ENCODE measurements around the gene PTPRE.
A peak's percentile ranks its signal among the peaks of the same experiment; 100 is the strongest.

Gene PTPRE

DNA sequence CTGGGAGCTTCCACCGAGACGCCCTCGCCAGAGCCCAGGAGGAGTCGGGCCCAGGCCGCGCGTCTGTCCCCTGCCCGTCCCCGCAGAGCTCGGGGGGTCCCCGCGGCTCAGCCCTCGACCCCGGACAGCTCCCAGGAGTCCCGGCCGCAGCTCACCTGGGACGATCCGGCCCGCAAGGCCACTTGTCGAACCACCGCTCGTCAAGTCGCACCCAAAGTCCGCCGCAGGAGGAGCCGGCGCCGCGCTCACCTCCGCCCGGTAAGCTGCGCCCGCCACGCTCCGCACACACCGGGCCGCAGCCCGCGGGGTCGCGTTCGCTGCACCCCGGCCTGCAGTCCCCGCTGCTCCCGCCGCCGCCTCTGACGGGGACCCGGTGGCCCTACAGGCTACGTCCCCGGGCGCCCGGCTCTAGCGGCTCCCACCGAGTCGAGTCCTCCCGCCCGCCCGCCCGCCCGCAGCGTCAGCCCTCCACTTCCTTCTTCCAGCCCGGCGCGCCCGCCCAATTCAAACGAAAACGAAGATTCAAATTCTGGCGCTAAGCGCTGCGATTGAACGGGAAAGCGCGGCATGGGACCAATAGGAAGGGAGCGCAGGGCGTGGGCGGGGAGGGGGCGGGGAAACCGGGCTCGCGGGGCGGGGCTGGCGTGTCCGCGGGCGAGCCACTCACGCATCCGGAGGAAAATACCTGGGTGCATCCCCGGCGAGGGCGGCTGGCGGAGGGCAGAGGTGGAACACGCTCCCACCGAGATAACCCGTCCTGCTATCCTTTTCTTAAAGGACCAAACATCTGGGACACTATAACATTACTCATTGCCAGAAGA lies 219.3 kb downstream of the PTPRE start, which contains the start of gene MKI67:
Gene MKI67 (minus strand): TSS at position 480 of the 821 bp plus-strand sequence. CDS start 756 bp downstream, outside the sequence.
- DNase-seq (ENCODE audit: low spot score): peak; percentile 95

- no peak for DNase-seq (ENCODE audit: low spot score)
Observed at GRCh38 chr10:128128582-128128981, 221.7 kb downstream of the PTPRE start.

- no peak for DNase-seq (ENCODE audit: low spot score)
Observed at GRCh38 chr10:128130051-128130450, 223.1 kb downstream of the PTPRE start.

Measured in hematopoietic multipotent progenitor cell treated with erythropoietin and hydrocortisone succinate and interleukin-3 and kit ligand, for 15 days (in vitro differentiated cells).